ENCODE data around the gene ARL15. TPM values are rescaled to one million over a fixed set of nuclear protein-coding genes. Genes with fewer than 3 reads are reported as not detected.

Gene ARL15
- total and polyA plus RNA-seq, 9 of the 15 experiments (the other 6 are each of a cell fraction or from before 2014, with no cell fraction given) = 18.5 to 80.4 (median 57.0) TPM

- no peak overlapping the region for H3K4me3 ChIP-seq
- peak in 2 of 4 experiments; percentile 18 to 49 for DNase-seq (ENCODE audit: extremely low read depth in 1 of 4, low spot score in 3 of 4)
- no peak for FAIRE-seq
- H4K20me1 ChIP-seq (replicated peaks; ENCODE audit: control insufficient read depth, insufficient read depth, low read length) = no peaks in the 10 kb centered on the region
- POLR2A ChIA-PET = no interaction called here
- H3K9me3 ChIP-seq (replicated peaks; ENCODE audit: control insufficient read depth, insufficient read depth, low read depth, low read length) = no peaks in the 10 kb centered on the region
- H3K79me2 ChIP-seq (ENCODE audit: control insufficient read depth, insufficient read depth, low read length) = no peaks in the 10 kb centered on the region
- peaks cover 0 to 8% of the 10 kb centered on the region in 2 experiments; a peak in 1 of 5 replicates for H3K4me1 ChIP-seq (replicated peaks in 1 of 2; ENCODE audit: control insufficient read depth in 2 of 2, insufficient read depth in 2 of 2, low read length in 2 of 2)
- H3K36me3 ChIP-seq (ENCODE audit: control insufficient read depth, insufficient read depth, low read length) = no peaks in the 10 kb centered on the region; the same call in 2 of the 3 replicates
- no peaks in the 10 kb centered on the region for H3K27me3 ChIP-seq (ENCODE audit: control insufficient read depth in 2 of 2, insufficient read depth in 2 of 2, low read length in 2 of 2)
- ATAC-seq = peak; percentile 63
- H3K9me1 ChIP-seq (ENCODE audit: control insufficient read depth, insufficient read depth, low read length) = no peaks in the 10 kb centered on the region
- CTCF ChIA-PET (ENCODE audit: low intra/inter-chr PET ratio) = interaction anchor here (0.6 kb wide), 1 partner anchor 332 kb away, joined by 3 read pairs; no protein-coding TSS in a partner anchor
- intact Hi-C loops (cut with micrococcal nuclease) = no loop called here
- H3K9ac ChIP-seq (ENCODE audit: insufficient read depth in 1 of 2, low read depth in 2 of 2, low read length in 2 of 2) = no peak overlapping the region
- in situ Hi-C loops (cut with MboI) = no loop called here
- whole genome bisulfite sequencing (ENCODE audit: insufficient coverage, low coverage, missing lambda C conversion rate) = 36% methylated on average over 6 of the region's 6 CpGs
- no peak overlapping the region for H2AFZ ChIP-seq (ENCODE audit: low read depth, low read length)
- no peak overlapping the region for H3K4me2 ChIP-seq (ENCODE audit: insufficient read depth, low read length)
- BruUV-seq (replicated peaks) = no TSS peak
- no peak overlapping the region for H3K27ac ChIP-seq (ENCODE audit: extremely low read depth, low read depth, low read length)
- TF ChIP-seq SMARCA4 (IDR thresholded peaks at IDR 0.05) (peak; percentile 71), NR4A1 (CRISPR knock-in tag; IDR thresholded peaks at IDR 0.05) (no peak), NR4A1 (tag; IDR thresholded peaks at IDR 0.05) (no peak), ARID1B (IDR thresholded peaks at IDR 0.05) (peak; percentile 79), FOSL1 (tag; conservative IDR thresholded peaks at IDR 0.05) (peak; percentile 76), CEBPB (tag; IDR thresholded peaks at IDR 0.05) (peak; percentile 73), TAL1 (IDR thresholded peaks at IDR 0.05) (peak; percentile 31; the same call in 1 of the 2 replicates), ZNF133 (CRISPR knock-in tag; IDR thresholded peaks at IDR 0.05) (no peak), EGR1 (conservative IDR thresholded peaks at IDR 0.05) (peak; percentile 53; the same call in 1 of the 2 replicates), KDM1A (IDR thresholded peaks at IDR 0.05) (peak; percentile 16 to 44; a peak in 2 of 4 replicates), SMAD4 (CRISPR knock-in tag; conservative IDR thresholded peaks at IDR 0.05) (0 out of 2 replicates have a peak, but pooled peaks have one; percentile 21), ETV1 (tag; conservative IDR thresholded peaks at IDR 0.05; ENCODE audit: low read depth) (0 out of 2 replicates have a peak, but pooled peaks have one; percentile 20), DIDO1 (tag; IDR thresholded peaks at IDR 0.05; ENCODE audit: low read depth) (no peak), JUN (IDR thresholded peaks at IDR 0.05; ENCODE audit: borderline replicate concordance, low read depth, low read length) (0 out of 2 replicates have a peak, but pooled peaks have one; percentile 15), JUN (CRISPR knock-in tag; IDR thresholded peaks at IDR 0.05; ENCODE audit: borderline replicate concordance) (no peak), ZNF589 (CRISPR knock-in tag; IDR thresholded peaks at IDR 0.05; ENCODE audit: low read depth) (0 out of 2 replicates have a peak, but pooled peaks have one; percentile 50), NFIC (IDR thresholded peaks at IDR 0.05) (peak; percentile 72), PRMT5 (CRISPR knock-in tag; IDR thresholded peaks at IDR 0.05) (no peak), ZEB2 (IDR thresholded peaks at IDR 0.05) (peak; percentile 82), CXXC5 (CRISPR knock-in tag; IDR thresholded peaks at IDR 0.05) (0 out of 2 replicates have a peak, but pooled peaks have one; percentile 14), EHMT2 (IDR thresholded peaks at IDR 0.05) (peak; percentile 39), CREM (IDR thresholded peaks at IDR 0.05; ENCODE audit: low read depth) (peak; percentile 37; the same call in 1 of the 2 replicates), TRIM24 (IDR thresholded peaks at IDR 0.05) (peak; percentile 73 to 78), CBFA2T3 (IDR thresholded peaks at IDR 0.05) (peak; percentile 68)
- TF ChIP-seq, protein P1, sequence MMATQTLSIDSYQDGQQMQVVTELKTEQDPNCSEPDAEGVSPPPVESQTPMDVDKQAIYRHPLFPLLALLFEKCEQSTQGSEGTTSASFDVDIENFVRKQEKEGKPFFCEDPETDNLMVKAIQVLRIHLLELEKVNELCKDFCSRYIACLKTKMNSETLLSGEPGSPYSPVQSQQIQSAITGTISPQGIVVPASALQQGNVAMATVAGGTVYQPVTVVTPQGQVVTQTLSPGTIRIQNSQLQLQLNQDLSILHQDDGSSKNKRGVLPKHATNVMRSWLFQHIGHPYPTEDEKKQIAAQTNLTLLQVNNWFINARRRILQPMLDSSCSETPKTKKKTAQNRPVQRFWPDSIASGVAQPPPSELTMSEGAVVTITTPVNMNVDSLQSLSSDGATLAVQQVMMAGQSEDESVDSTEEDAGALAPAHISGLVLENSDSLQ (IDR thresholded peaks at IDR 0.05) = peak; percentile 62
- TF ChIP-seq, protein P2, sequence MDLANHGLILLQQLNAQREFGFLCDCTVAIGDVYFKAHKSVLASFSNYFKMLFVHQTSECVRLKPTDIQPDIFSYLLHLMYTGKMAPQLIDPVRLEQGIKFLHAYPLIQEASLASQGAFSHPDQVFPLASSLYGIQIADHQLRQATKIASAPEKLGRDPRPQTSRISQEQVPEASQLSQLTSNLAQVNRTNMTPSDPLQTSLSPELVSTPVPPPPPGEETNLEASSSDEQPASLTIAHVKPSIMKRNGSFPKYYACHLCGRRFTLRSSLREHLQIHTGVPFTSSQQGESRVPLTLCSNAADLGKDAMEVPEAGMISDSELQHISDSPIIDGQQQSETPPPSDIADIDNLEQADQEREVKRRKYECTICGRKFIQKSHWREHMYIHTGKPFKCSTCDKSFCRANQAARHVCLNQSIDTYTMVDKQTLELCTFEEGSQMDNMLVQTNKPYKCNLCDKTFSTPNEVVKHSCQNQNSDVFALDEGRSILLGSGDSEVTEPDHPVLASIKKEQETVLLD (IDR thresholded peaks at IDR 0.05) = no peak
Measured at GRCh38 chr5:53942724-53943123, 367.6 kb downstream of the ARL15 start.

Measured in K562 (cell line).